ENCODE data around the gene AGBL4. TPM values are rescaled to one million over a fixed set of nuclear protein-coding genes. Genes with fewer than 3 reads are reported as not detected.

AGBL4 gene
- total and polyA plus RNA-seq, 2 experiments from 2014 or later: not detected

DNA sequence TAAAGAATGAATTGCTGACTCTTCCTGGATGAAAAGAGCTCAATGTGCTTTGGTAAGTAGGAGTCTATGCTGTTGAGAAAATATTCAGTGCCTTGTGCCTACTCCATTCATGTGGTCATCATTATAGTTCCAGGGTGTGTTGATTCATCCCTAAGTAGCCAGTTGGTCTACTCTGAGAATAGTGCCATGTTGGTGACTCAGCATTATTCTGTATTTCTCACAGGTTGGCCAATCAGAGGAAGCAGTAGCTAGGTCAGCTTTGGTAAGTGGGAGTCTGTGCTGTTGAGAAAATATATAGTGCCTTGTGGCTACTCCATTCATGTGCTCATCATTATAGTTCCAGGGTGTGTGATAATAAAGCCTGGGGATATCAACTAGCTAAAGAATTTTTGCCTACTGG is 397.3 kb downstream of the AGBL4 start:
- H3K4me1 ChIP-seq (ENCODE audit: insufficient read depth): no peaks in the 10 kb centered on the region
- no peak for TF ChIP-seq EZH2phosphoT487 (IDR thresholded peaks at IDR 0.05; ENCODE audit: insufficient read depth, low read depth)
- TF ChIP-seq EZH2 (IDR thresholded peaks at IDR 0.05; ENCODE audit: insufficient read depth, poor library complexity, severe bottlenecking): no peak

DNA sequence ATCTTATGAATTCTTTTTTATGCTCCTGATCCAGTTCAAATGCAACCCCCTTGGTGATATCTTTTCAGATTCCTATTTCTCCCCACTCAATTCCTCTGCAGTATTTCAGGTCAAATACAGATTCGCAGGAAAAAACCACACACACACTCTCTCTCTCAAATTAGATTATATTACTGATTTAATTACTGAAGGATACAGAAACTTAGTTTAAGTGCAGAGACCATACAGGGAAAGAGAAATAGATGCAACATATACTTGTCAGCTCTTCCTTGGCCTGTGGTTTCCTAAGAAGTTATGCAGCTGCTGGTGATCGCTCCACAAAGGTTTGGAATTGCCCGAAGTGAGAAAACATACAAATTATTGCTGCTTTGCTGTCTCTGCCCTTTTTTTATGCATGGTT is 400.9 kb downstream of the AGBL4 start:
- Histone ChIP-seq H3K27me3 (replicated peaks; ENCODE audit: insufficient read depth) (no peaks in the 10 kb centered on the region), H3K79me2 (ENCODE audit: insufficient read depth) (no peaks in the 10 kb centered on the region), H3K9me2 (ENCODE audit: insufficient read depth) (no peaks in the 10 kb centered on the region), H3K9ac (no peak overlapping the region), H3K9me3 (ENCODE audit: low read depth) (no peaks in the 10 kb centered on the region), H3K4me1 (ENCODE audit: insufficient read depth) (no peaks in the 10 kb centered on the region), H3K36me3 (ENCODE audit: low read depth) (no peaks in the 10 kb centered on the region), H3F3A (ENCODE audit: insufficient read depth) (no peaks in the 10 kb centered on the region), H4K20me1 (ENCODE audit: insufficient read depth) (no peaks in the 10 kb centered on the region), H2AFZ (no peak overlapping the region), H3K4me2 (ENCODE audit: unreplicated experiment) (no peak overlapping the region), H3K4me3 (no peak overlapping the region), H3K27ac (no peak overlapping the region)
- DNase-seq: no peak
- WGBS, 2 experiments (ENCODE audit: low coverage in 1 of 2, low lambda C conversion rate in 2 of 2, missing lambda C conversion rate in 2 of 2): 44 to 48% methylated on average over 3 of the region's 3 CpGs
- TF ChIP-seq EZH2 (IDR thresholded peaks at IDR 0.05; ENCODE audit: insufficient read depth, poor library complexity, severe bottlenecking) (no peak), EZH2phosphoT487 (IDR thresholded peaks at IDR 0.05; ENCODE audit: insufficient read depth, low read depth) (no peak)
- in situ Hi-C loops (cut with MboI): no loop called here

More for the DNA sequence above, 397.3 kb downstream of the AGBL4 start:
- Histone ChIP-seq H3K9me2 (ENCODE audit: insufficient read depth) (no peaks in the 10 kb centered on the region), H3K36me3 (ENCODE audit: low read depth) (no peaks in the 10 kb centered on the region), H4K20me1 (ENCODE audit: insufficient read depth) (no peaks in the 10 kb centered on the region), H3K4me2 (ENCODE audit: unreplicated experiment) (no peak overlapping the region), H3K9me3 (ENCODE audit: low read depth) (no peaks in the 10 kb centered on the region), H3K27me3 (replicated peaks; ENCODE audit: insufficient read depth) (no peaks in the 10 kb centered on the region), H3K9ac (no peak overlapping the region), H2AFZ (no peak overlapping the region), H3F3A (ENCODE audit: insufficient read depth) (no peaks in the 10 kb centered on the region), H3K79me2 (ENCODE audit: insufficient read depth) (no peaks in the 10 kb centered on the region), H3K4me3 (no peak overlapping the region), H3K27ac (no peak overlapping the region)
- in situ Hi-C loops (cut with MboI): no loop called here
- no peak for DNase-seq

DNA sequence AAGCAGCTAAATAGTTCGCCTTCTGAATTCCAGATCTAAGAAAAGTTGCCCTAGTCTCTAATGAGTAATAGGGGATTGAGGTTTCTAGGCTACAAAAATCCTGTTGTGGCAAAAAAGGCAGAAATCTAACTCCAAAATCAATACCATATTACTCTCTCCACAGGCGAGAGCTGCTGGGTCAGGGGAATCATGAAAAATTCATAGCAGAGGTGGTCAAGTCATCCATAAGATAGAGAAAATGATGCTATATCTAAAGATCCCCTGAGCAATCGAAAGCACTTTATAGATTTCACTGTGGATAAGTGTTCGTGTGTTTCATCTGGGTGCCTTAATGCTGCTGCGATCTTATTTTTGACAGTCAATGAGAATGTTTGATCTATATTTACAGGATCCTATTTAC is 417.7 kb downstream of the AGBL4 start:
- no peaks in the 10 kb centered on the region for H3K4me1 ChIP-seq (ENCODE audit: insufficient read depth)
- H3K9ac ChIP-seq: no peak overlapping the region
- no peak overlapping the region for H3K27ac ChIP-seq
- 27 to 34% methylated on average over 5 of the region's 5 CpGs for WGBS, 2 experiments (ENCODE audit: low coverage in 1 of 2, low lambda C conversion rate in 2 of 2, missing lambda C conversion rate in 2 of 2)
- no peaks in the 10 kb centered on the region for H3K27me3 ChIP-seq (replicated peaks; ENCODE audit: insufficient read depth)
- no peaks in the 10 kb centered on the region for H3F3A ChIP-seq (ENCODE audit: insufficient read depth)
- no peaks in the 10 kb centered on the region for H3K9me2 ChIP-seq (ENCODE audit: insufficient read depth)
- H4K20me1 ChIP-seq (ENCODE audit: insufficient read depth): no peaks in the 10 kb centered on the region
- H3K36me3 ChIP-seq (ENCODE audit: low read depth): no peaks in the 10 kb centered on the region
- no peaks in the 10 kb centered on the region for H3K79me2 ChIP-seq (ENCODE audit: insufficient read depth)
- TF ChIP-seq EZH2phosphoT487 (IDR thresholded peaks at IDR 0.05; ENCODE audit: insufficient read depth, low read depth) (no peak), EZH2 (IDR thresholded peaks at IDR 0.05; ENCODE audit: insufficient read depth, poor library complexity, severe bottlenecking) (no peak)
- no peak overlapping the region for H2AFZ ChIP-seq
- no peak overlapping the region for H3K4me2 ChIP-seq (ENCODE audit: unreplicated experiment)
- in situ Hi-C loops (cut with MboI): no loop called here
- H3K4me3 ChIP-seq: no peak overlapping the region
- no peaks in the 10 kb centered on the region for H3K9me3 ChIP-seq (ENCODE audit: low read depth)
- no peak for DNase-seq

DNA sequence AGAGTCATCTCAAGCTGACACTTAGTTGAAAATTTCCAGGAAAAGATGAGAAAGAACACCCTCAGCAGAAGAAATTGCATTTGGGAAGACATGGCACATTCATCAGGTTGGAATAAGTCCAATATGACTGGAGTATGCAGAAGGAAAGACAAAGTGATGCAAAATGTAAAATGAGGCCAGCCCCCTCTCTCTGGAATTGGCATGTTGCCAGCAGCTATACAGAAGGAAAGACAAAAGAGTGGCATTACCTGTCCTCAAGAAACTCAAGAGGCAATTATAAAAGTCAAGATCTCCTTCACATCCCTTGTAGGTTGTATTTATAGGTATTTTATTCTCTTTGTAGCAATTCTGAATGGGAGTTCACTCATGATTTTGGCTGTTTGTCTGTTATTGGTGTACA is 426.3 kb downstream of the AGBL4 start:
- H3K9me2 ChIP-seq (ENCODE audit: insufficient read depth): no peaks in the 10 kb centered on the region

DNA sequence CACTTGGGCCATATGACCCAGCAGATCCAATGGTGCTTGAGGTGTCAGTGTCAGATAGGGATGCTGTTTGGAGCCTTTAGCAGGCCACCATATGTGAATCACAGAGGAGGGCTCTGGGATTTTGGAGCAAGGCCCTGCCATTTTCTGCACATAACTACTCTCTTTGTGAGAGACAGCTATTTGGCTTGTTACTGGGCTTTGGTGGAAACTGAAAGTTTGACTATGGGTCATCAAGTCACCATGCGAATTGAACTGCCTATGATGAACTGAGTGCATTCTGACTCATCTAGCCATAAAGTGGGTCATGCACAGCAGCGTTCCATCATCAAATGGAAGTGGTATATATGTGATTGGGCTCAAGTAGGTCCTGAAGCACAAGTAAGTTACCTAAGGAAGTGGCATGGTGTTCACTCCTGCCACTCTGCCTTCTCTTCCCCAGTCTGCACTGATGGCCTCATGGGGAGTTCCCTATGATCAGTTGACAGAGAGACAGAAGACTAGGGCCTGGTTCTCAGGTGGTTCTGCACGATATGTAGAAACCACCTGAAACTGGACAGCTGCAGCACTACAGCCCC is 447.3 kb downstream of the AGBL4 start:
- Histone ChIP-seq H3K27ac (no peak overlapping the region), H3K36me3 (ENCODE audit: low read depth) (no peaks in the 10 kb centered on the region), H3K27me3 (replicated peaks; ENCODE audit: insufficient read depth) (no peaks in the 10 kb centered on the region), H3K9ac (no peak overlapping the region), H3K9me2 (ENCODE audit: insufficient read depth) (no peaks in the 10 kb centered on the region), H3F3A (ENCODE audit: insufficient read depth) (no peaks in the 10 kb centered on the region), H3K9me3 (ENCODE audit: low read depth) (no peaks in the 10 kb centered on the region), H3K4me2 (ENCODE audit: unreplicated experiment) (no peak overlapping the region), H3K79me2 (ENCODE audit: insufficient read depth) (no peaks in the 10 kb centered on the region), H3K4me3 (no peak overlapping the region), H3K4me1 (ENCODE audit: insufficient read depth) (no peaks in the 10 kb centered on the region), H2AFZ (no peak overlapping the region), H4K20me1 (ENCODE audit: insufficient read depth) (no peaks in the 10 kb centered on the region)
- 15 to 23% methylated on average over 3 of the region's 3 CpGs for WGBS, 2 experiments (ENCODE audit: low coverage in 1 of 2, low lambda C conversion rate in 2 of 2, missing lambda C conversion rate in 2 of 2)
- TF ChIP-seq EZH2phosphoT487 (IDR thresholded peaks at IDR 0.05; ENCODE audit: insufficient read depth, low read depth): no peak
- in situ Hi-C loops (cut with MboI): no loop called here
- no peak for DNase-seq

More for the DNA sequence above, 426.3 kb downstream of the AGBL4 start:
- Histone ChIP-seq H4K20me1 (ENCODE audit: insufficient read depth) (no peaks in the 10 kb centered on the region), H3K9me3 (ENCODE audit: low read depth) (no peaks in the 10 kb centered on the region), H3F3A (ENCODE audit: insufficient read depth) (no peaks in the 10 kb centered on the region), H3K4me3 (no peak overlapping the region), H3K36me3 (ENCODE audit: low read depth) (no peaks in the 10 kb centered on the region), H3K27ac (no peak overlapping the region), H3K4me2 (ENCODE audit: unreplicated experiment) (no peak overlapping the region), H3K9ac (no peak overlapping the region), H3K4me1 (ENCODE audit: insufficient read depth) (no peaks in the 10 kb centered on the region), H2AFZ (no peak overlapping the region), H3K27me3 (replicated peaks; ENCODE audit: insufficient read depth) (no peaks in the 10 kb centered on the region), H3K79me2 (ENCODE audit: insufficient read depth) (no peaks in the 10 kb centered on the region)
- DNase-seq: no peak
- in situ Hi-C loops (cut with MboI): no loop called here
- no peak for TF ChIP-seq EZH2phosphoT487 (IDR thresholded peaks at IDR 0.05; ENCODE audit: insufficient read depth, low read depth)
- no peak for TF ChIP-seq EZH2 (IDR thresholded peaks at IDR 0.05; ENCODE audit: insufficient read depth, poor library complexity, severe bottlenecking)

Measured in GM23248 (cell line).